Heart left ventricle (tissue), 13 donors: ENCODE measurements around the gene KLK13.

Experiments used
- POLR2A ChIP-seq, 2 donors: fragments of 450-650 bp; IDR thresholded peaks; one replicate each; pipeline ENCODE4 v1.6.1; 2017; ENCODE audit warnings: antibody characterized with exemption in 2 of 2, mild to moderate bottlenecking in 2 of 2, moderate library complexity in 2 of 2
- TF ChIP-seq, protein P1 (sequence below), 12 donors: fragments of 200-600 bp; sonication (generic) in 4 of 12; IDR thresholded peaks; one replicate each; pipeline versions ENCODE4 v1.5.0 to v1.8.0; 2018 to 2022; ENCODE audit warnings: antibody characterized with exemption in 12 of 12, mild to moderate bottlenecking in 5 of 12
- donor health status: ischemic (EF 13 %, LVEDD 7.1; RV severe dilation, severe dysfunction).
- donor health status: DM: no; HTN: yes; CAD: no.
- donor health status: DM: no; HTN: no; CAD: no.
- donor health status: ischemic (EF 25% LVEDD 6.9; RV normal size, moderate dysfunction).
- donor health status: ischemic (EF 25% LVEDD 5.7; RV mildly dilated, moderate dysfunction).
- donor health status: ischemic (EF 35%, LVEDD 5.7; RV mildly dilated, moderate dysfunction).
- donor health status: nonischemic (EF 11% LVEDD 7.7; RV severe dilation, severe dysfunction).
- donor health status: DM: yes; HTN: yes; CAD: no.
- donor health status: PGD.
- donor health status: ischemic (EF 29% LVEDD 5.4; RV normal size, mild dysfunction).
- donor health status: nonischemic (EF 23%, LVEDD 6.1; RV moderate dilation, normal function).

DNA sequence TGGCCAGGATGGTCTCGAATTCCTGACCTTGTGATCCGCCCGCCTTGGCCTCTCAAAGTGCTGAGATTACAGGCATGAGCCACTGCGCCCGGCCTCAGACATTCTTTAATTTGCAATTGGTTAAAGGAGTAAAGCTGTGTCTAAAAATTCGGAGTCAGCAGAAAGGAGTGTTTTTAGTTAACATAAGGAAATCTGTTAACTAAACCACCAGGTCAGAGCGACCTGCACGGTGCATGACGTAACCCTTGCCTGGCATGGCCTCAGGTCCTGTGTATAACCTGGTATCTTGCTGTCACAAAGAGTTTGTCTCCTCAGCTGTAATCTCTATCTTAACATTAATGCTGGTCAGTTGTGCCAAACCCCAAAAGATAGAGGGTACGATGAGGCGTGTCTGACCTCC, 20.6 kb downstream of the KLK13 start:
- TF ChIP-seq, protein P1, sequence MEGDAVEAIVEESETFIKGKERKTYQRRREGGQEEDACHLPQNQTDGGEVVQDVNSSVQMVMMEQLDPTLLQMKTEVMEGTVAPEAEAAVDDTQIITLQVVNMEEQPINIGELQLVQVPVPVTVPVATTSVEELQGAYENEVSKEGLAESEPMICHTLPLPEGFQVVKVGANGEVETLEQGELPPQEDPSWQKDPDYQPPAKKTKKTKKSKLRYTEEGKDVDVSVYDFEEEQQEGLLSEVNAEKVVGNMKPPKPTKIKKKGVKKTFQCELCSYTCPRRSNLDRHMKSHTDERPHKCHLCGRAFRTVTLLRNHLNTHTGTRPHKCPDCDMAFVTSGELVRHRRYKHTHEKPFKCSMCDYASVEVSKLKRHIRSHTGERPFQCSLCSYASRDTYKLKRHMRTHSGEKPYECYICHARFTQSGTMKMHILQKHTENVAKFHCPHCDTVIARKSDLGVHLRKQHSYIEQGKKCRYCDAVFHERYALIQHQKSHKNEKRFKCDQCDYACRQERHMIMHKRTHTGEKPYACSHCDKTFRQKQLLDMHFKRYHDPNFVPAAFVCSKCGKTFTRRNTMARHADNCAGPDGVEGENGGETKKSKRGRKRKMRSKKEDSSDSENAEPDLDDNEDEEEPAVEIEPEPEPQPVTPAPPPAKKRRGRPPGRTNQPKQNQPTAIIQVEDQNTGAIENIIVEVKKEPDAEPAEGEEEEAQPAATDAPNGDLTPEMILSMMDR (IDR thresholded peaks at IDR 0.05) = no peak
- no peak for TF ChIP-seq POLR2A (IDR thresholded peaks at IDR 0.05)
